ENCODE data around the gene LRMDA.

- no peak for TF ChIP-seq TFE3 (CRISPR knock-in tag; IDR thresholded peaks at IDR 0.05)
- no peak for TF ChIP-seq NR2F6 (IDR thresholded peaks at IDR 0.05)
- no peak for TF ChIP-seq NR2F6 (CRISPR knock-in tag; IDR thresholded peaks at IDR 0.05)
- TF ChIP-seq CTCF (CRISPR knock-in tag; IDR thresholded peaks at IDR 0.05) = no peak
- no peak for TF ChIP-seq ARID2 (CRISPR knock-in tag; IDR thresholded peaks at IDR 0.05; ENCODE audit: borderline replicate concordance)
- TF ChIP-seq POLR2AphosphoS5 (IDR thresholded peaks at IDR 0.05; ENCODE audit: low read depth, low read length) = no peak
- no peak for TF ChIP-seq FOXK1 (CRISPR knock-in tag; IDR thresholded peaks at IDR 0.05; ENCODE audit: borderline replicate concordance, low read depth)
- TF ChIP-seq EP300 (IDR thresholded peaks at IDR 0.05; ENCODE audit: low read depth in 2 of 2, low read length in 2 of 2) = no peak
- TF ChIP-seq EP300 (CRISPR knock-in tag; IDR thresholded peaks at IDR 0.05; ENCODE audit: borderline replicate concordance) = no peak
- no peak for TF ChIP-seq POLR2A (IDR thresholded peaks at IDR 0.05; ENCODE audit: insufficient read depth in 1 of 2, low read depth in 2 of 2, low read length in 2 of 2)
- TF ChIP-seq HOXD1 (CRISPR knock-in tag; IDR thresholded peaks at IDR 0.05) = no peak
- TF ChIP-seq PHF8 (CRISPR knock-in tag; IDR thresholded peaks at IDR 0.05) = no peak
- TF ChIP-seq NFKB2 (CRISPR knock-in tag; IDR thresholded peaks at IDR 0.05; ENCODE audit: borderline replicate concordance) = no peak
- no peak for TF ChIP-seq PTBP1 (IDR thresholded peaks at IDR 0.05; ENCODE audit: low read depth, low read length, poor library complexity, severe bottlenecking)
Observed at GRCh38 chr10:75446508-75446907, 15.1 kb downstream of the LRMDA start.

All from HepG2 (cell line).